HPDE6-E6E7 (cell line): Measurements from ENCODE around the gene PLSCR1.

Experiments used
- DNase-seq: peaks from one replicate; pipeline ENCODE4 v3.0.0; 2011; ENCODE audit warnings: missing footprints; ENCODE audit errors: extremely low spot score

The PLSCR1 gene, protein sequence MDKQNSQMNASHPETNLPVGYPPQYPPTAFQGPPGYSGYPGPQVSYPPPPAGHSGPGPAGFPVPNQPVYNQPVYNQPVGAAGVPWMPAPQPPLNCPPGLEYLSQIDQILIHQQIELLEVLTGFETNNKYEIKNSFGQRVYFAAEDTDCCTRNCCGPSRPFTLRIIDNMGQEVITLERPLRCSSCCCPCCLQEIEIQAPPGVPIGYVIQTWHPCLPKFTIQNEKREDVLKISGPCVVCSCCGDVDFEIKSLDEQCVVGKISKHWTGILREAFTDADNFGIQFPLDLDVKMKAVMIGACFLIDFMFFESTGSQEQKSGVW

GRCh38 chr3:146544002-146544928, at the start of gene PLSCR1:
Gene PLSCR1, minus strand, starts transcription at chr3:146544607. Its CDS starts 8,055 bp downstream, at chr3:146536552.
- DNase-seq, result peak; percentile 99

DNA sequence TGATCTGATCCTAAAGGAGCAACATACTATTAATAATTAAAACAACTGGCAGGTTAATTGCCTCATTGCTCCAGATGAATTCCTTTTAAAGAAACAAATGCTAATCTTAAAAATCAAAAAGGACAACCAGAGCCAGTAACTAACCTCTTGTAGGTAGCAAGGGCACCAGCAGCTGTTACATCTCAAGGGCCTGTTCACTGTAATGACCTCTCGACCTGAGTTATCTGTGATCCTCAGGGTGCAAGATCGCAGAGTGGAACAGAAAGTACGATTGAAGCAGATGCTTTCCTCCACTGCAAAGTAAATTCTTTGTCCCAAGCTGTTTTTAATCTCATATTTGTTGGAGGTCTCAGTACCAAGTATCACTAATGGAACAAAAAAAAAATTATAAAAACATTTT, 49.4 kb upstream of the PLSCR1 start:
- DNase-seq, result no peak

DNA sequence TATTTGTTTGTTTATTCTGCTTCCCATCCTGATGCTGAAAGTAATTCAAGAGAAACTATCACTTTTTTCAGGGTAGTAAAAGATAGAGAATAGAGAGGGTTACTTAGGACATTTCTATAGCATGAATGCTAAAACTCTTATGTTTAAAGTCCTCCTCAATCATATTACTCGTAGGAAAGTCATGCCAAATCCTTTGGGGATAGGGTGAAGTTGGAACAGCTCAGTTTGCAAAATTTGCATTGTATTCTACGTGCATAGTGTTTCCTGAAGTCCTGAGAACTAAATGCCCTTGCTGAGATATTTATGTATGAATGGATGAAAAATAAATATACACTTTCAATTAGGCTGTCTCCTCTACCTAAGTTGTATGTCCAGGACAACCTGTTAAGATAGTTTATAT, 46.1 kb upstream of the PLSCR1 start:
- DNase-seq, result no peak

GRCh38 chr3:146589899-146590508, 45.6 kb upstream of the PLSCR1 start:
- DNase-seq, result peak; percentile 11

DNA sequence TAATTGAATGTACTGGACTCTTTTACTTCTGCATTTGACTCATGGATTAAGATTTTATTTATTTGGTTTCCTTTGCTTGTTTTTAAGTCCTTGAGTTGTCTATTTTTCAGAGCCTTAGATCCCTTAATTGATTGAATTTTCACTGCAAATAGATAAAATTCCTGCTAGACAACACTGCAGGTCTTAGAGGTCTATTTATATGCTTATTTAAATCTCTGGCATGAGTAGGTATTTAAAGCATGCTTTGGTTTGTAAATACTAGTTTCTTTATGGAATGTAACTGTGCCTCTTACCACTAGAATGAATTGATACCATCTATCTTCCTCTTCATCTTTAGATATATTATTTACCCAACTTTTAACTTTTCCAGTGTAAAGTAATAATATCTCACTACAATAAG, 40.7 kb upstream of the PLSCR1 start:
- no peak for DNase-seq

- peak; percentile 27 for DNase-seq
These were observed 37.6 kb upstream of the PLSCR1 start for GRCh38 chr3:146581951-146582467.

DNA sequence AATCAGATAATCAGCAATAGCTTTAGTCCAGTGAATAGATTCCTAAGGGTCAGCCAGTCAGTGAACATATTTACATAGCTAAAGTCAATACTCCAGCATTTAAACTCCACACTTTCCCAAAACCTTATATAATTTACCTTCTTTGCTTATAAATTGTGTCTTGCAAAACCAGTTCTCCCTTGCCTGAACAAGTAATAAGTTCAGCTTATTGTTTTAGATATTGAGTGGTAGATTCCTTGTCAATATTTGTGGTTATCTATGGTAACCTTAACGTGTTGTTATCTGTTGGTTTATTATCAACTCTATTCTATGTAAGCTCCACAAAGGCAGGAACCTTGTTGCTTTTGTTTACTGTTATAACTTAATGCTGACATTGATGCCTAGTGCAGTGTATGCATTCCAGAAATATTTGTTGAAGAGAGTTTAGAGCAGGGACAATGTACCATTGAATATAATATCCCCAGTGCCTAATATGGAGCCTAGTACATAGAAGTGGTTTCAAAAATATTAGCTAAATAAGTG, 36.7 kb upstream of the PLSCR1 start:
- DNase-seq, result no peak

DNA sequence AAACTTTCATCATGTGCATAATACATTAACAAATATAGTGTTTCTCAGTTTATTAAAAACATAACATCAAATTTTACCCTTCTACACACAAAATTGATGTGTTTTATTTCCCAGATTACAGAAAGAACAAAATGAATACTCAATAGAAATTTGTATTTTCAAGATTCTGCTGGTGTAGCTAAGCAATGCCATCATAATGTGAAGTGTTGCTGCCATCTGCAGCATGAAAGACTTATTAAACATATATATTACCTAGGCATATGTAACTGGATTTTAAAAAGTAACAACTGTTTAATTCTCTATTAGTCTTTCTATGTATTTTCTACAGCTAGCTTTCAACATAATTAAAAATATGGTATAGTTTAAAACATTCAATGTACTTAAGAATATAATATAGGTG, 33.3 kb upstream of the PLSCR1 start:
- no peak for DNase-seq

GRCh38 chr3:146575636-146576035, 31.2 kb upstream of the PLSCR1 start:
- no peak for DNase-seq

DNA sequence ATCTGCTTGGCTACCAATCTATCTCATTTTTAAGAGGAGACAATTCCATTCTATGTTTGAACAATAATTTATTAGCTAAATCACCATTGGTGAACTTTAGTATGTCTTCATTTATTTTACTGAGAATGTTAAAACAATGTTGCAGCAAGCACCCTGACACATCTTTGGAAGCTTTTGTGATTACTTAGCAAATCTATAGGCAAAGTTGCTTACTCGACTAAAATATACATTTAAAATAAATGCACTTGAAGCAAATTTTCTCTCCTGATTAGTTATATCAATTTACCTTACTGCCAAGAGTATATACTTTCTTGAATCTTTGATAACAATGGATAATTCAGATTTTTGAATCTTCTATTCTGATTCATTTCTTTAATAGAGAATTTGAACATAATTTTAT, 29.8 kb upstream of the PLSCR1 start:
- no peak for DNase-seq

- DNase-seq, result no peak
These were observed 24.9 kb upstream of the PLSCR1 start for GRCh38 chr3:146569314-146569713.

DNA sequence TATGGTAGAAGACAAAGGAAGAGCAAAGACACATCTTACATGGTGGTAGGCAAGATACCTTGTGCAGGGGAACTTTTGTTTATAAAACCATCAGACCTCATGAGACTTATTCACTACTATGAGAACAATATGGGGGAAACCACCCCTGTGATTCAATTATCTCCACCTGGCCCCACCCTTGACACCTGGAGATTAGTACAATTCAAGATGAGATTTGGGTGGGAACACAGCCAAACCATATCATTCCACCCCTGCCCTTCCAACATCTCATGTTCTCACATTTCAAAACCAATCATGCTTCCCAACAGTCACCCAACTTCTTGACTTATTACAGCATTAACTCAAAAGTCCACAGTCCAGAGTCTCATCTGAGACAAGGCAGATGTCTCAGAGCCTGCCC, 21.7 kb upstream of the PLSCR1 start:
- DNase-seq, result no peak

- DNase-seq, result no peak
These were observed 17.5 kb upstream of the PLSCR1 start for GRCh38 chr3:146561879-146562278.

DNA sequence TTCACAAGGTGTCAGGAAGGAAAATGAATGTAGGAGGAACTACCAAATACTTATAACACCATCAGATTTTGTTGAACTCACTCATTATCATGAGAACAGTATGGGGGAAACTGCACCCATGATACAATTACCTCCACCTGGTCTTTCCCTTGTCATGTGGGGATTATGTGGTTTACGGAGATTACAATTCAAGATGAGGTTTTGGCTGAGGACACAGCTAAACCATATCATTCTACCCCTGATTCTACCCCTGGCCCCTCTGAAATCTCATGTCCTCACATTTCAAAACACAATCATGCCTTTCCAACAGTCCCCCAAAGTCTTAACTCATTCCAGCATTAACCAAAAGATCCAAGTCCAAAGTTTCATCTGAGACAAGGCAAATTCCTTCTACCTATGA, 17.1 kb upstream of the PLSCR1 start:
- no peak for DNase-seq

DNA sequence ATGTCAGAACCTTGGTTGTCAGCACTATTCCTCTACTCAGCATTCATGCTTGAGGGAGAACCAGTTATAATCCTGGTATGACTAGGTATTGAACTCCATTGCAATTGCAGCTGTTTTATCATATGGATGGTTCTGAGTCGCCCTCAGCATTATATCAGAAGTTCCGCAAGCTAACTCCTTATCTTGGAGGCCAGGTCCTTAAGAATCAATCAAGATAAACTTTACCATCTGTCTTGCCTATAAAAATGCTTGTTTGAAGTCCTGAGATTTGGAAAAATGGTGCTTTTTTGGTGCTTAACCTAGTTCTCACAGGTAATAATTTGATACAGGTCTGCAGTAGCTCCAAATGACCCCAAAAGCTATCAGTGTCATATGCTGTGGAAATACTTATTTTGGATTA, 16.3 kb upstream of the PLSCR1 start:
- DNase-seq, result no peak

DNA sequence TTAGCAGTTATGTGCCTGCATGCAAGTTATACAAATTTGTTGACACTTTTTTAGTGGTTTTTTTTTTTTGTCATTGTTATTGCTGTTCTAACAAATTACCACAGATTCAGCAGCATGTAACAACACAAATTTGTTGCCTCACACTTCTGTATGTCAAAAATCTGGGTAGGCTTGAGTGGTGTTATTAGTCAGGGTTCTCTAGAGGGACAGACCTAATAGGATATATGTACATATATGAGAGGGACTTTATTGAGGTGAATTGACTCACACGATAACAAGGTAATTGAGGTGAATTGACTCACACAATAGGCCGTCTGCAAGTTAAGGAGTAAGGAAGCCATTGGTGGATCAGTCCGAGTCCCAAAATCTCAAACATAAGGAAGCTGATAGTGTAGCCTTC, 15.0 kb upstream of the PLSCR1 start:
- DNase-seq, result no peak

DNA sequence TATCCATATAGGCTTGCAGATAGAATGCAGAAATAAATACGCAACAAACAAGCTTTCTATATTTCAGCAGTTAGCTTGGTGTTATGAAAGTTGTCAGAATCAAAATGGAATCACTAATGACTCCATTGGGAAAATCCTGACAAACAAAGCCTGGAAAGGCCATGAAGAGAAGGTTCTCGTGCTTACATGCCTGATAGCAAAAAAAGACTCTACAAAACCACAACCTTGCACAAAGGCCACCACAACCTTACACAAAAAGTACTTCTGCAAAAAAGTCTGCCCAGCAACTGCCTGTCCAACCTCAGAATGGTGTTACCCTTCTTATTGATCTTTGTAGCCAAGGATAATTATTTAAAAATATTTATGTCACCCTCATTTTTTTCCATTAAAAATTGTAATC, 14.4 kb upstream of the PLSCR1 start:
- DNase-seq, result no peak

- DNase-seq, result no peak
These were observed 13.3 kb upstream of the PLSCR1 start for GRCh38 chr3:146557745-146558144.

DNA sequence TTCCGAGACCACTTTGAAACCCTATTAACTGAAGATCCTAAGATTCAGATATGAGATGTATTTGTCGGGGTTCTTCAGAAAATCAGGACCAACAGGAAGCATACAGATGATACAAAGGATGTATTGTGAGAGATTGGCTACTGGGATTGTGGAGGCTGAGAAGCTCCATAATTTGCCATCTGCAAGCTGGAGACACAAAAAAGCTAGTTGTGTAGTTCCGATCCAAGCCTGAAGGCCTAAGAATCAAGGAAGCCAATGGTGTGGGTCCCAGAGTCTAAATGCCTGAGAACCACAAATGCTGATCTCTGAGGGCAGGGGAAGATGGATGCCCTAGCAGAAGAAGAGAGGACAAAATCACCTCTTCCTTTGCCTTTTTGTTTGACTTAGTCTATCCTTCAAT, 10.9 kb upstream of the PLSCR1 start:
- no peak for DNase-seq

GRCh38 chr3:146554151-146554760, 9.8 kb upstream of the PLSCR1 start:
- no peak for DNase-seq

DNA sequence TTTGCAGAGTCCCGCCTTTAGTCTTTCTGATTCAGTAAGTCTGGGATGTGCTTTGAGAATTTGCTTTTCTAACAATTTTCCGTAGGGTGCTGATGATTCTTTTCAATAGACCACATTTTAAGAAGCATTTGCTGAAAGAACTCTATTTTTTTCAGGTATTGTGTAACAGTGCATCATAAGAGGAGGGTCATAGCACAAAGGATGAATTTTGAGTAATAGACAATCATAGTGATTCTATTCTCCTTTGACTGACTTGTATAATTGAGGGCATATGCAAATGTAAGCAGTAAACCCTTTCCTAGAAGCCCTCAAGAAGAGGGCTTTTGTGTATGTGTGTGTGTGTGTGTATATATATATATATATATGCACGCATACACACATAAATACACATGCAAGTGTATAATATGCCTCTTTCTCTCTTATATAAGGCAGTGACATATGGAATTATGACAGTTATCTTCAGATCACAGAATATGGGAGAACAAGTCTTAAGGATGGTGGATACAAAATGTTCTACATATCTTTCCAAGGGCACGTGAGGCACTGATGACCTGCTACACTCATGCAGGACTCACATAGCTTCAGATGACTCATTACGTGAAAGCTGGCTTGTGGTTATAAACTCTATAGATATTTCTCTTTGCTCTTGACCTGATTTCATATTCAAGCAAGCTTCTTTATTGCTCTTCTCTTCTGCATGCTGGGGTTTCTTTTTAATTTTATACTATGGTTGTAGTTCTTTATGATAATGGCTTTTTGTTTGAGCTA, 6.5 kb upstream of the PLSCR1 start:
- DNase-seq, result peak; percentile 64
